DMS 273 (cell line): ENCODE measurements around the gene LRRC45.

Experiments
- DNase-seq: peaks from one replicate; lab custom pipeline; 2025; ENCODE audit not compliant: unreplicated experiment; lab: John Stamatoyannopoulos, UW

LRRC45 gene

DNA sequence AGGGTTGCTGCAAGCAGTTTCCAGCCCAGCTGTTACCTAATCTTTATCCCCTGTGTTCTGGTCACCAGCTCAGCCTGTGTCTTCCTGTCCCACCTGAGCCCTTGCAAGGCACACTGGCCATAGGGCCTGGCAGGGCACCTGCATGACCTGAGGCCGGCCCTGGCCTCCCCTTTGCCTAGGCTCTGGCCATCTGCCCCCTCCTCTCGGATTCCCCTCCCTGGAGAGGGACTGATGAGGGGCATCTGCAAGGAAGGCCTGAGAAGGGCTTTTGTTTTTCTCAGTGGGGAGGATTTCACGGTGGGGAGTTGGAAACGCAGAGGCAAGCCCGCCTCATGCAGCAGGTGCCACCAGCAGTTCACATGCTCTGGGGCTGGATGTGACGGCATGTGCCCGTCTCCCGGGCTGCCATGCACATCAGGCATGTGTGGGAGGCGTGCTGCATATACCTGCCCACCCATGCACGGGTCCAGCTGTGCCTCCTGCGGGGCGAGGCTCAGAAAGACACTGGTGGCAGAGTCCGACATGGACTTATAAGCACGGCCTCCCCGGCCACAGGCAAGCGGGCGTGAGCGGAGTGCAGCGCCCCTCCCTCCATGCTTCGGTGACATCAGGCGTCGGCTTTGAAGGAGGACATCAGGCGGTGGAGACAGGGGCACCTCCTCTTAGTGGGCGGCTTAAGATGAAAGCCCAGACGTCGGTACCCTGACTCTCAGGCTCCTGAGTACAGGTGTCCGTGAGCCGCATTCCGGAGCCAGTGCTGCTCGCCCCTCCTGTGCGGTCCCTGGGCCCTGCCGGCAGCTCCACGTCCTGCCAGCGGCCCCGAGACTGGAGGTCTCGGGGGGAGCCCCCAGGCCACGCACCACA is 29.1 kb upstream of the LRRC45 start:
- DNase-seq, result no peak

DNA sequence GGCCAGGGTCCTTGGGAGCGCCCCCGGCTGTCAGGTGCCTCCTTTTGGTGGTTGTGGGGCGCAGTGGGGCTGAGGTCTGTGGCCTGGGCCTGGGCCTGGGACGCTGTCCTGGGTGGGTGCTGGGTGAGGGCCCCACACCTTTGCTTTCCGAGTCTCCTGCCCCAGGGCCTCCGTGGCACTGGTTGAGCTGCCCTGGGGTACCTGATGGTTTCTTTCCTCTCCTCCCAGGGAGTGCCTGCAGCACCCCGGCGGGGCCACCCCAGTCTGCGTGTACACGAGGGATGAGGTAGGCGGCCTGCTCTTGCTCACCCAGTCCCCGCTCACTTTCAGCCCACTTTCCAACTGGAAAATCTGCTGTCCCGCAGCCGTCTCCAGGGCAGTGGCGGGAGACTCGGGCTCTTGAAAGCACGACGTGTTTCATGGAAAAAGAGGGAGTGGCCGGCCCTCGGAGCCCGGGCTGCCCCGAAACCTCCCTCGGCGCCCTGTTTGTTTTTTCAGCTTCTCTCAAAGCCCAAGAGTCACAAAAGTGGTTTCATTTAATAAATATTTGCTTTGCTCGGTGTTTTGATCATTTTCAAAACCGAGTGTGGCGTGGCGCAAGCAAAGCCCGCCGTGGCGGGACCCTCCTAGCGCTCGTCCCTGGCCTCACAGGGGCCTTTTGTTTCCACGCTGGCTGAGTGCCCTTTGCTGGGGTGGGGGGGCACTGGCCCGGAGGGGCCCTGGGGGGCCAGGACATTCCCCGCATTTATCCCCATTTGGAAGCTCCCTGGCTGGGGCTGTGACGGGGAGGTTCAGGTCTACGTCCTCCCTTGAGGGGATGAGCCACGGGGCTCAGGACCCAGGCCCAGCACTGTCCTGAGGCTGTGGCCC is 28.3 kb upstream of the LRRC45 start:
- no peak for DNase-seq

DNA sequence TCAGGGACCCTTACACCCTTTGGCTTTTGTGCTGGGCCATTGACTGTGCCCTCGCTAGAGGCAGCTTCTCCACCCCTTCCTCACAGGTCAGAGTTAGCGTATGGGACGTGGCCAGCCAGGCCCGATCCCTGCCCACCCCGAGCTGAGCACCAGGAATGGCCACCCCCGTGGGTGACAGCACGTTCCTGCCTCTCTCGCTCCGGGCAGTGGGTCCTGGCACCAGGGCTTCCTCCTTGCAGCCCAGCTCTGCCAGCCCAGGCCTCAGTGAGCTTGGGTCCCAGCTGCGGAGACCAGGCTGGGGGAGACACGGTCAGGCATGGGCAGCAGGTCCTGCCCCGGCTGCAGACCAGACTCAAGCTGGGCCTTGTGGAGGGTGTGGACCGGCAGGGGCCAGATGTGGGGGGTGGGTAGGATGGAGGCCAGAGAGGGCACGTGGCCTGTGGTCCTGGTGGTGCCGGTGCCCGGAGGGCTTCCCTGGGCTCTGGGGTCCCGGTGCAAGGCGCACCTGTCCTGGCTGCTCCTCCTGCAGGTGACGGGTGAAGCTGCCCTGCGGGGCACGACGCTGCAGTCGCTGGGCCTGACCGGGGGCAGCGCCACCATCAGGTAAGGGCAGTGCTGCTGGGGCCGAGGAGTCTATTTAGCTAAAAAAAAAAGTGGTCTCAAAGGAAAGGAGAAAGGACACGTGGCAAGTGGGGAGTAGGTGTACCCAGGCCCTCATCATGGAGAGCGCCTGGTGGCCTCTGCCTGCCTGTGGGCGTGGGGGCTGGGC is 27.5 kb upstream of the LRRC45 start:
- DNase-seq, result no peak

DNA sequence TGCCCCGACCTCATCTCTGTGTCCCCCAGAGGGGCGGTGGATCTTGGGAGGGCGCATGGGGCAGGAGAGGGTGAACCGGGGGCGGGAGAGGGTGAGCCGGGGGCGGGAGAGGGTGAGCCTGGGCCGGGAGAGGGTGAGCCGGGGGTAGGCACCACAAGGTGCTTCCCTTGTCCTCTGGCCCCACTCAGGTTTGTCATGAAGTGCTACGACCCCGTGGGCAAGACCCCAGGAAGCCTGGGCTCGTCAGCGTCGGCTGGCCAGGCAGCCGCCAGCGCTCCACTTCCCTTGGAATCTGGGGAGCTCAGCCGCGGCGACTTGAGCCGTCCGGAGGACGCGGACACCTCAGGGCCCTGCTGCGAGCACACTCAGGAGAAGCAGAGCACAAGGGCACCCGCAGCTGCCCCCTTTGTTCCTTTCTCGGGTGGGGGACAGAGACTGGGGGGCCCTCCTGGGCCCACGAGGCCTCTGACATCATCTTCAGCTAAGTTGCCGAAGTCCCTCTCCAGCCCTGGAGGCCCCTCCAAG is 26.8 kb upstream of the LRRC45 start:
- DNase-seq, result no peak

DNA sequence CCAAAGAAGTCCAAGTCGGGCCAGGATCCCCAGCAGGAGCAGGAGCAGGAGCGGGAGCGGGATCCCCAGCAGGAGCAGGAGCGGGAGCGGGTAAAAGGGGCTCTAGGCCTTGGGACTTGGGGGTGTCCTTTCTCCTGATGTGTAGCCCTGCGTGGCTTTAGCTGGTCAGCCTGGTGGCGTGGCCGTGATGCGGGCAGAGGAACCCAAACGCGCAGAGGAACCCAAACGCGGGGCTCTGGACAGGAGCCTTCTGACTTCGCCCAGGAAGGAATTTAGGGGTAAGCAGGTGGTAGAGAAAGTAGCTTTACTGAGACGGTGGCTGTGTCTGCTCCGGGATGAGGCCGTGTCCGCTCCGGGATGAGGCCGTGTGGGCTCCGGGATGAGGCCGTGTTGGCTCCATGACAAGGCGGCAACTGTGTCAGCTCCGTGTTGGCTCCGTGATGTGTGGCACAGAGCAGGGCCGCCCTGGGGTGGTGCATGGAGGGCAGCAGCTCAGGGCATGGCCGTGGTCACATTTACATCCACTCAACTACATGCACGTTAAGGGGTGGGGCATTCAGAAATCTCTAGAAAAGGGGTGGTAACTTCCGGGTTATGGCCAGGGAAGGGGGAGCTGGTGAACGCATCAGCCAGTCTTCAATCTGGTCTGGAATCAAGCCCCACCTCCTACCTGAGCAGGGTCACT is 26.2 kb upstream of the LRRC45 start:
- DNase-seq, result no peak

DNA sequence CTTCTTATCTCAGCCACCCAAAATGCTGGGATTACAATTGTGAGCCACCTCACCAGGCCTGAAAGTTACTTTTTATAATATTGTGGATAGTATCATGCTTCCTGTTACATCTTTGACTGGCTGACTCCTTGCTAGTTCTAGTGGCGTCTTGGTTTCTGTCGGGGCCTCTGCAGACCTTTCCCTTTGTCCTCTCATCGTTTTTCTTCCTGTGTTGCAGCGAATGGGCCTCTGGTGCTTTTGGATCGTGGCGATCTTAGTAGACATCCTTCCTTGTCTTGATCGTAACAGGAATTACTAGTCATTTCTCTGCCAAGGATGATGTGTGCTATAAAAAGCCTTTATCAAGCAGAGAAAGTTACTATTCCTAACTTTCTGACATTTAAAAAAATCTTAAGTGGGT is 24.9 kb upstream of the LRRC45 start:
- no peak for DNase-seq

DNA sequence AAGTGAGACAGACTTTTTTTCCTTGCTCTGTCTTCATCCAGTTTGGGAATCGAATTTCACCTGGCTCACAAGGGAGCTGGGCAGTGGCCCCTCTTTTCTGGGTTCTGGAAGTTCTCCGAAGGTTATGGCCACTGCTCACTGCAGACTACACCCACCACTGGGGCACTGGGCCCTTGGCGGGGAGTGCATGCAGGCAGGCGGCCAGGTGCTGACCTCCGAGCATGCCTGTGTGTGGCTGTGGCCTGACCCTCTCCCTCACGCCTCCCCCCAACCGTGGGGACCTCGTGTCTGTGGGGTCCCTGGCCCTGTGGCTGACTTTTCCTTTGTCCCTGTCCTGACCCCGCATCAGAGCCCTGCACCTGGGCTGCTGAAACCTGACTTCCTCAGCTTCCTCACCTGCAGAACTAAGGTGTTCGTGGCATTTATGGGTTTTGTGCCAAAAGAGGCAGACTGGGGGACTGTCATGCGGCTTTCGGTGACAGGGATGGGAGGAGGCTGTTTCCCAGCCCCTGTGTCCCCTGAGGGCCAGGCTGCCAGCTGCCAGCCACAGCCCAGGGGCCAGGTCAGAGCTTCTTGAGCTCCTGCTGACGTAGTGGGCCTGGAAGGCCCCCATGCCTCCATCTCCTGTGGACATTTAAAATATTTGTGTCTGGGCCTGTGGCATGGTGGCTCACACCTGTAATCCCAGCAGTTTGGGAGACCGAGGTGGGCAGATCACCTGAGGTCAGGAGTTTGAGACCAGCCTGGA is 24.2 kb upstream of the LRRC45 start:
- no peak for DNase-seq

DNA sequence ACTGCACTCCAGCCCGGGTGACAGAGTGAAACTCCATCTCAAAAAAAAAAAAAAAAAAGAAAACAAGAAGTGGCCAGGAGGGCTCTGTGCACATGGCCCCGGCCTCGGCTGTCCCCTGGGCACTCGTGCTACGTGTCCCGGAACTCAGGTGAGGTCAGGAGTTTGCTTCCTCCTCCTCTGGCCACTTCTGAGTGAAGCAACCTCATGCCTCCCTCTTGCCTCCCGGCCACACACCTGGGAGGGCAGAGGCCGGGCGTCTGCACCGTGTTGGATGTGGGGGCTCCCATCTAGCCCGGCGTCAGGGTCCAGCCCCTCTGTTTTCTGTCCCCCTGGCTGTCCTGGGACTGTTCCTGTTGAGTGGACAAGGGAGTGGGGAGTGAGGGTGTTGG is 23.5 kb upstream of the LRRC45 start:
- DNase-seq, result no peak

DNA sequence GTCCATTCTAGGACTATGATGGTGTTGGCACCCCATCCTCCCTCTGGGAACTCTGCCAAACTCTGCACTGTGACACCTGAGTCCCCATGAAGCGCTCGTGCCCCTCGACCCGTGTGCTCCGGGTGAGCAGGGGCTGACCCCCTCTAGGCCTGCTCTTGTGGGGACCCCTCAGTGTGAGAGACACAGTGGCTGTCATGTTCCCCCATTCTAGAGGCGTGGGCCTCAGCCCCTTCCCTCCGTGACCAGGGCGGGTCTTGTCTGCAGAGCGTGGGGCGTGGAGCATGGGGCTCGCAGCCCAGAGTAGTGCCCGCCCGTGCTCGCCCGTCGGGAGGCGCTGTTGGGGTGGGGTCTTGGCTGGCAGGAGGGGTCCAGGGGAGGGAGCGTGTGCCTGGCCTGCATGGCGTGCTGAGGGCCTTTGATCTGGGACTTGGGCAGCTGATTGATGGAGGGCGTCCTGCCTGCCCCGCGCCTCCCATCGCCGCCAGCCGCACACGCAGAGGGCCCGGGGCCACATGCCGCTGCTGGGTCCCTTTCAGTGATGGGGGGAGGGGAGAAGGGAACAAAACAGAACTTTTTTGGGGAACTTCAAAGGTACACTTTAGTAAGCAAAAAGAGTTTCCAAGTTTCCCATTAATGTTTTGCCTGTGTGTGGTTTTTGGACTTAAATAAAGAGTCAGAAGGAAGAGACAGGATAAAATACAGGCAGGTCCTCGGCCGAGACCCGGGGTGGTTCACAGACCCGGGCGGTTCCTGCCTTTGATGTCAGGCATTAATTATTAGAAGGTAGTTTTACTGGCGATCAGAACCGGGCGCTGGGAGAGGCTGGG is 22.9 kb upstream of the LRRC45 start:
- no peak for DNase-seq

DNA sequence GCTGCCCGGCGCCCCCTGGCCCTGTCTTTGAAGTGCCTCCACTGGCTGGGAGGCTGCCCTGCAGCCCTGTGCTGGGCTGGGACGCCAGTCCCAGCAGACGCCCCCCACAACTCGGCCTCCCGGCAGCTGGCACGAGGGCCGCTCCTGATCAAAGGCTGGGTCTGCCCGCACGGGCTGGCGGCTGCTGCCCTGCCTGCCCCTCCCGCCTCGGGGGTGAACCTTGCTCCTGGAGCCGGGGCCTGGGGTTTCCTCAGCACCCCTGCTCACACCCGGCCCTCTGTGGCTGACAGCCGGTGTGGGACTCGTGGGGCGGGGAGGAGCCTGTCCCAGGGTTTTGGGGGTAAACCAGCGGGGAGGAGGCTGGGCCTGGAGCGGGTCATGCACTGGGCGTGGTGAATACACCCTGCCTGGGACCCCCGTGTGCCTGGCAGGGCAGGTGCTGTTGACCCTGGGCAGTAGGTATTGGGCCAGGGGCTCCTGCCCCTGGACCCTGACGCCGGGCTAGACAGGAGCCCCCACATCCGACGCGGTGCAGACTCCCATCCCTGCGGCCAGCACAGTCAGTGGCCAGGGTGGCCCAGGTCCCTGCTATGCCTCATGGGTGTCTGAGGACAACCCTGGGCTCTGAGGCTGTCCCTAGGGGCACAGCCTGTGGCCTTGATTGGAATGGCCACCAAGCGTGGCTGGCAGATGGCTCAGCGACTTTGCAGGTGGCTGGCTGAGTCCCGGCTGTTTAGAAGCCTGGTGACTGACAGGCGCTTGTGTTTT is 22.1 kb upstream of the LRRC45 start:
- DNase-seq, result peak; percentile 60

DNA sequence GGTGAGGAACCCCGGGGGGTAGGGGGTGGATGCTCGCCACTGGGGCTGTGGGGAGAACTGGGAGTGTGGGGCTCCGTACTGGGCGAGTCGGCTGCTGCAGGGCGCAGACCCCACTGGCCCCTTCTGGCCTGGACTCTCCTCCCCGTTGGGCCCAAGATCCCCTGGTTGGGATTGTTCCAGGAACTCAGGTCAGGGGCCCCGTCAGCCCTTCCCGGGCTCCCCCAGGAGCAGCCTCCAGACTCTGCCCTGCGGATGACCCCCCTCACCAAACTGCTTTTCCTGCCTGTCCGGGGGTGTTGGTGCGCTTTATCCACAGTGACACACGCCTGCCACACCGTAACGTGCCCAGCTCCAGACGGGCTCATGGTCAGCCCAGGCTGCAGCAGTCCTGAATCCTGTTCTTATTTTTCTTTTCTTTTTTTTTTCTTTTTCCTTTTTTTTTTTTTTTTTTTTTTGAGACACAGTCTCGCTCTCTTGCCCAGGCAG is 21.5 kb upstream of the LRRC45 start:
- DNase-seq, result no peak

DNA sequence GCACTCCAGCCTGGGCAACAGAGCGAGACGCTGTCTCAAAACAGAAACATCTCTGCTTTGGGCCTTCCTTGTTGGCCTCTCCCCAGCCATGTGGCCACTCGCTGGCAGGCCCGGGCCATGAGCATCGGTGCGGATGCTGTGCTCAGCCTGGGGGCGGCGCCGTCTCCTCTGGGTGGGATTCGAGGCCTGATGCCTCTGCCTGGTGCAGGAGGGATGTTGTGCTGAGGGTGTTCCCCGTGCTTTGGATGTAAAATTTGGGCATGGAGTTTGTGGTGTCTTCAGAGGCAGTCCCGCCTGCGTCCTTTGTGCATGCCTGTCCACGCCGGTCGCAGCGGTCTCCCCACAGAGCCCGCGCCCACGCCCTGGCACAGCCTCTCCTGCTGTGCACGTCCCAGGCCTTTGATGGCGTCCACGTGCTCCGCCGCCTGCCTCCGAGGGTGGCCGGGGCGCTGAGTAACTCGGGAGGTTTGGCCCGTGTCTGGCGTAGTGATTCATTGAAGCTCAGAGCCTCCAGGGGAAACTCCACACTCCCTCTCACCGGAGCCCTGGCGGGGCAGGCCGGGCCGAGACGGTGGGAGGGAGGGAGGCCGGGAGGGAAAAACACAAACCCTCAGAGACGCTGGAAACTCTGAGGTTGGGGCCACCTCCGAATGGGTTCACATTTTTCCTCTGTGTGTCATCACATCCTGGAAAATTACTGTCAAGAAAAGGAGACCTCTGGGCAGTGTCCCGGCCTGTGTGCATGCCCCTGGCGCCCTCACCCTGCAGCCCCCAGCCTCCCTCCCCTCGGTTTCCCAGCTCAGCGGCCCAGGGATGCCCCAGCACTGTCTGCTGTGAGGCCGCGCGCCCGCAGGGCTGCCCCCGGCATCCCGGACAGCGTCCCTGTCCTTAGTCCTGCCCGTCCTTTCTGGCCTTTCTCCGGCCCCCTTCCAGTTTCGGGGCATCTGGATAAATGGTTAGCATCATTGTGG is 19.4 kb upstream of the LRRC45 start:
- DNase-seq, result peak; percentile 34

DNA sequence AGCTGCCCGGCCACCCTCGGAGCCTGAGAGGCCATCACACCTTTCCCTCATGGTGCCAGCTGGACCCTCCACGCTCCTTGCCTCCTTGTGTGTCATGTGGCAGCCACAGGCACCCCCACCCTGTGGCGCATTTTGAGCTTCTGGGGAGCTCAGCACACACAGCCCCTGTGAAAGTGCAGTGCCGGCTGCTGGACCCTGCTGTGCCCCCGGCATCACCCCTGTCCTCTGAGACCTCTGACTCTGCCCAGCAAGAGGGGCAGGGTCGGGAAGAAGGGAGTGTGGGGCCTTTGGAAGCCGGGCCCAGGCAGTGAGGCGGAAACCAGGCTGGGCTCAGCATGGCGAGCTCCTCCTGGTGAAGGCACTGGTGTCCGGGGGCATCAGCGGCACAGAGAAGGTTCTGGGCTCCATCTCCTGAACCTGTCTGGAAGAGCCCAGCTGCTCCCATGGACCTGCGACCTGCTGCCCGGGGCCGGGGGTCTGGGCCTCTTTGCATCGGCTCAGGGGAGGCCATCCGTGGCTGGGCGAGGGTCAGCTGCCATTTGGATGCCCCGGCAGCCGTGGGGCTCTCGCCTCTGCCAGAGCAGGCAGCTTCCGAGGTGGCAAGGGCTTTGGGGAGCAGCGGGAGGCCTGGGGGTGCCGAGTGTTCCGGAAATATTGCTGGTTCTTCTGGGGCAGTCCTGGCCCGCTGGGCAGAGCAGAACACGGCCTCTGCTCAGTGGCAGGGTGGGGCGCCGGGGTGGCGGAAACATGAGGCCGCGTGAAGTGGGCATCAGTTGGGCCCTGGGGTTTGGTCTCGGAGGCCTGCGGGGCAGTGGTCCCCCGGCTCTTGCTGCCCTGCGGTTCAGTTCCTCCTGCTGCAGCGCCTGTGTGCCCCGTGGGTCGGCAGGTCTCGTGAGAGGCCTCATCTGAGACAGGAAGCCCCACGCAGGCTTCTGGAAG is 18.3 kb upstream of the LRRC45 start:
- DNase-seq, result no peak

DNA sequence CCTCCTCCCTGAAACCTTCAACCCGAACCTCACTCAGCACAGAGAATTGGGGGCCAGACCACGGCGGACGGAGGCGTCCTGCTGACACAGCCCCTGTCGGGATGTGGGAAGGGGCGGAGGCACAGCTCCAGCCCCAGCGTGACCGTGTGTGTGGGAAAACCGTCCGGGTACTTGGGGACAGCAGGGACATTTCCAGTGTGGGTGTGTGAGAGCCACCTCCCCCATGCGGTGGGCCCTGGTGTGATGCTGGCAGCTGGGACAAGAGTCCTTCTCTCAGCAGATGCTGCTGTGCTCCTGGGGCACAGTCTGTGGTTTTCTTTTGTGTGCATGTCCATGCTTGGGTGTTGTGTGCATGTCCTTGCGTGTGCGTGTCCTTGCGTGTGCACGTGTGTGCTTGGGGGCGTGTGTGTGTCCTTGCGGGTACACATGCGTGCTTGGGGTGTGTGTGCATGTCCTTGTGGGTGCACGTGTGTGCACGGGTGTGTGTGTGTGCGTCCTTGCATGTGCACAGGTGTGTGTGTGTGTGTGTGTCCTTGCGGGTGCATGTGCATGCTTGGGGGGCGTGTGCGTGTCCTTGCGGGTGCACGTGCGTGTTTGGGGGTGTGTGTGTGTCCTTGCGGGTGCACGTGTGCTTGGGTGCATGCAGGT is 17.3 kb upstream of the LRRC45 start:
- no peak for DNase-seq

DNA sequence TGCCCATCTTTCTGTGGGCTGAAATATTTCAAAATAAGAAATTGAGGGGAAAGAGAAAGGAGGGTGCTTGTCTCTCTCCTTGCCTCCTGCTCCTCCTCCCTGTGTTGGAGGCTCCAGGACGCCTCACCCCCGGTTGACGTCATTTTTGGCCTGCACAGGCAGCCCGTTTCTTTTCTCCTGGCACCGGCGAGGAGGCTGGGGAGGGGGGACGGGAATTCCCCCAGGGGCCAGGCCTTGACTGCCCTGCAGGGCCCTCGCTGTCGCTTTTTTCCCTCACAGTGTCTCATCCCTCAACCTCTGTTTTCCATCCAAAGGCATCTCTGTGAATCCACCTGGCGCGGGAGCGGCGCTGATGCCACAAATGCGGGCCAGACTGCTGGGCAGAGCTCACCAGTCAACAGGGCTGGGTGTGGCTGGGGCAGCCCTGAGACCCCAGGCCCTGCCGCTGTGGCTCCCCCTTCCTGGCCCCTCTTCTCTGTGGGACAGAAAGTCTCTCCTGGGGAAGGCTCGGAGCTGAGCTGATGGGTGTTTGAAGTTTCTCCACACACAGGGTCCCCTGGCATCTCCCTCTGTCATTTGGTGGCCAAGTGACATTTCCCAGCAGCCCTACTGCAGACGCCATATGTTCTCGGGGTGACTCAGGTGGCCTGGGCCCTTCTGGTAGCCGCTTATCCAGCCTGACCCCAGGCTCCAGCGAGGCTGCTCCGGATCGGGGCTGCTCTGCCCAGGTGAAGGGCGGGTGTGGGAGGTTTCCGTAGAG is 16.5 kb upstream of the LRRC45 start:
- peak; percentile 67 for DNase-seq
